HG03064 (cell line): ENCODE results near the gene SPAG16.

ENCODE experiments used
- ATAC-seq: cut with Tn5 transposase; IDR thresholded peaks from one replicate; pipeline ENCODE4 v1.9.1; 2021; ENCODE audit warnings: low read depth; ENCODE audit not compliant: unreplicated experiment

Gene SPAG16

DNA sequence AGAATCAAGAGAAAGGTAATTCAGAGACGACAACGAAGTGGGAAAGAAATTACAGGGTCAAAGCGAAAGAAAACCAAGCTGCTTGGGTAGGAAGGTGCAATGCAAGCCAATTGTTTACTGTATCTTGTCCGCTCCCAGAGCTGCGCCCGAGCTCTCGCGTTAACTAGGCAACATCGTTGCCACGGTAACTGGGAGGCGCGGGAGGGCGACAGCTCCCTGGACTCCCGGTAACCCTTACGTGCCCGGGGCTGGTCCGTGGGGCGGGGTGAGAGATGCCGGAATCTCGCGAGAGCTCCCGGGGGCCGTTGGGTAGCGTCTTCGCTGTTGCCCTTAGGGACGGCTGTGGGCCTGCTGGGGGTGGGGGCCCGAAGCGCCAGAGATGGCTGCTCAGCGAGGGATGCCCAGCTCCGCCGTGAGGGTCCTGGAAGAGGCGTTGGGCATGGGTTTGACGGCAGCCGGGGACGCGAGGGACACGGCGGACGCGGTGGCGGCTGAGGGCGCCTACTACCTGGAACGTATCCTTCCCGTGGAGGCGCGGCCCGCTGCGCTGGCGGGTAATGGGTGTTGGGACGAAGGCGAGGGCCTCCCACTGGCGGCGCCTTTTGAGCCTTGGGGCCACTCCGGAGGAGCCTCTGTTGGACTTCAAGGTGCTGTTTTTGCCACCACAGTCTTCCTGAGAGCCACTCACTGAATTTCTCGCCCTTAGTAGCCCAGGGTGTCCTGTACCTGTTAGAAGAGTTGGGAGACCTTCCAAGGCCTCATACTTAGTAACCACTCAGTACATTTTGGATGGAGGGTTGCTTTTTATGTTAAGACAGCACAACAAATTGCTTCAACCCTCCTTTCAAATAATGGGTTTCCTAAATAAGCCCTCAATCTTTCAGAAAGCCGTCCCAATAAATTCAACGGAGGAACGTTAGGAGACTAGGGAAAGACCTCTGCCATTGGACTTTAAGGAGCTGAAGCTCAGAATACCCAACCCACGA is at the start of gene SPAG16:
Gene SPAG16 (plus strand): TSS at position 360 of the 986 bp plus-strand sequence.
- peak; percentile 99 for ATAC-seq

DNA sequence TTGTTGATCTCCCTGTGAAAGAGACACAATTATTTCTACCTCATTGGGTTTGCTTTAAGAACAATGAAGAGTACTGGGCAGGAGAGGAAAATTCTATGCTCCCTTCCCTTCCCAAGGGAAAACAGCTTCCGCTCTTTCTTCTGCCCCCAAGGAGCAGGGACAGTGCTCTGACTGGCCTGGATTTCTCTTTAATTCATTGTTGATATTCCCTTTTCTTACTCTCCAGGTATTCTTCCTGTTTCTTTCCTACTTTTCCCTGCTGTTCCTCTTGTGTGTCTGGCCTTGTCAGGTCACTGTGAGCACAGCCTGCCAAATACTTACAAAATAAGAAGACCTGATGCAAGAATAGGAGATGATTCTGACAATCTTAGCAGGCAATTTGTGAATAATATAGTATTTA is 49.6 kb upstream of the SPAG16 start:
- no peak for ATAC-seq

DNA sequence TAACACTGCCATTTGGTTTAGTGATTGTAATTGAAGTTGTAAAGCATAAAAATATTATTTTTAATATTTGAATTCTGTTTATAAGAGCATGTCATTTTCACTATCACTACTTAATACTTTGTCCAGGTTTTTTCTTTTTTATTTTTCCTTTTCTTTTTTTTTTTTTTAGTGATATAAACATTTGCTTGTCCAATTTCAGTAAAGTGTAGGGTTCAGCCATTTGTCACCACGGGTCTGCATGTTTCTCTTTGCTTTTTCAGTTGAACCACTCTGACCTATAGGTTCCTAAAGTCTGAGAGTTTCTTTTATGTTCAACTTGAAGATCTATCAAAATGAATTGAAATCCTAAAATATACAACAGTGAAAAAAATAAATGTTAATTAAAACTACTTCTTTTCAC is 48.5 kb upstream of the SPAG16 start:
- ATAC-seq, result no peak

DNA sequence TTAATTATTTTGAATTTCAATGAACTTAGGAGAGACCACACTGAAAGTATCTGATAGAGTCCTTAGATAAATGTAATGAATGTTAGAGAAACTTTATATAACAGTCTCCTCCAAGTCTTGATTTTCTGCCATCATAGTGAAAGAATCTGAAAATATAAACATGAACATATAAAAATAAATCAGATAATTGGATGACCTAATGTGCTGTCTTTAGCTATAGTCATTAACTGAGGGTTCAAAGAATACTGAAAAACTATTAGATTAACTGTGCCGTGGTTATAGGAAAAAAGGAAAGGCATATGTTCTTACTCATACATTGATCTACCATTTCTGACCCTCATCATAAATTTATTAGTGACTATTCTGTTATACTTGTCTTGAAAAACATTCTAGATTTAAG is 47.0 kb upstream of the SPAG16 start:
- ATAC-seq, result no peak

DNA sequence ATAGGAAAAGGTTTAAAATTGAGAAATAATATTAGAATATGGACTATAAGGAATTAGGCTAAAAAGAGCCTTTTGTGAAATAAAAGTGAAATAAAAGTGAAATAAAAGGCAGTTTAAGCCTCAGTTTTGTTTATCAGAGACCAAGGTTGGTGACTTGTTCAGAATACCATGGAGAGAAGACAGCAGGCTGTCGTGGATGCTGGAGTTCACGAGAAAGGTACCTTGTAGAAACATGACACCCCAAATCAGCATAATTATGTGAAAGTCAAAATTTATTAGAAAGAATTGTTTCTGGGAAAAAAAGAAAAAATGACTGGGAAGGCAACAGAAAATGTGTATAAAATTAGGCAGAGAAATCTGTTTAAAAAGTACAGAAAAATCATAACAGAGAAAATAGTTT is 46.5 kb upstream of the SPAG16 start:
- no peak for ATAC-seq

DNA sequence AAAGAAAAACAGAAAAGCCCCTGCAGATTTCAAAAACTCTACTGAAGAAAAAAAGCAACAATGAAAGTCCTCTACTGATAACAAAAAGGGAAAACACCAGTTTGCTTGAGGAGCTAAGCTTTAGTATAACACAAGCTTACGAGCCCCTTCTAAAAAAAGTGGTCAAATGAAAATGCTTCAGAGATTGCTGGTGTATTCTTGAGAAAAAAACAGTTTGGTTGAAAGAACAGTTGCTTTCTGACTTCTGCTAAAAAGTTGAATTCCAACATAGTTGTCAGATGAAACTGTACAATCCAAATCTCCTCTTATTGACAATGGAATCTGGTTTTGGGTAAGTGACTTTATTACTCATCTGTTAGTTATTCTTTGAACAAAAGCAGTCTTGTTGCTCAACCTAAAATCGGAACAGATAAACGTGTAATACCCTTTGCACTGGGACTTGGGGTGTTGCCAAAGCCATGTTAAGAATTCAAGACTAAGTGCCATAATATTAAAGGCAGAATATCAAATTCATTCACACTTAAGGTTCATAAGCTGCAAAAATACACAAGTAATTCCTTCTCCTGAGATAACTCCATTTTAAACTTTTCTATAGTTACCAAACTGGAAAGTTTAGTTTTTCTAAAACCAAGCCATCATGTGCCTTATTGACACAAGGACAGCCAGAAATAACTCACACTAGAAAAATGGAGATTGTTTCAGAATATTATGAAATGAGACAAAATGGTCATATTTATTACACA is 45.3 kb upstream of the SPAG16 start:
- peak; percentile 42 for ATAC-seq

DNA sequence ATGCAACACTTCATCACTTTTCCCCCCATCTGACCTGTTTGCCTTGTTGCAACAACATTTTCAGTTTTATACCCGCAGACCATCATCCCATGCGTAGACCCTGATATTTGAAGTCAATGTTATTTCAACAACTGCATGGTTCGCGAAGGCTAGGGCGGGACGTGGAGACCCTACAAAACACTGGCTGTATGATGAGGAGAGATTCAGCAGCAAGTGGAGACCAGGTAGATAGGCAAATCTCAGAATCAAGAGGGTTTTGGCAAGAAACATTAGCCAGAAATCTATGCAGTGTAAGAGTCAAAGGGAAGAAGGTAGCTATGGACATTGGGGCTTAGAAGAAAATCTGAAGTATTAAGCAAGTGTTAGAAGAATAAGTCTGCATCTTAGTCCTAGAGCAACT is 42.4 kb upstream of the SPAG16 start:
- no peak for ATAC-seq

DNA sequence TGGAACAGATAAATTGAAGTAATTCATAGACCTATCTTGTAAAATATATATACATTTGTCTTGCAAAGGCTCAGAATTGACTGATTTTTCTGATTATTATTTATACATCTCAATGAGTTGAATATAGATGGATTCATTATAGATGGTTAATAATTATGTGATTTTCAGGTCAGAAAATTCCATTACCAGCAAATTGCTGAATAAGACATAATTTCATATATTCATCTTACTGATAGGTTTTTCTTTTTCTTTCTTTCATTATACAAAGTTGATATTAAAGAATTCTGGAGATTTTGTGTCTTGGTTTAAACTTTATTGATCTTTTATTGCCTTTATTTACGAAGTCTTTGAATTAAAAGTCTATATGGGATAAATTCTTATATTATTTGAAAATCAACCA is 41.6 kb upstream of the SPAG16 start:
- ATAC-seq, result no peak

DNA sequence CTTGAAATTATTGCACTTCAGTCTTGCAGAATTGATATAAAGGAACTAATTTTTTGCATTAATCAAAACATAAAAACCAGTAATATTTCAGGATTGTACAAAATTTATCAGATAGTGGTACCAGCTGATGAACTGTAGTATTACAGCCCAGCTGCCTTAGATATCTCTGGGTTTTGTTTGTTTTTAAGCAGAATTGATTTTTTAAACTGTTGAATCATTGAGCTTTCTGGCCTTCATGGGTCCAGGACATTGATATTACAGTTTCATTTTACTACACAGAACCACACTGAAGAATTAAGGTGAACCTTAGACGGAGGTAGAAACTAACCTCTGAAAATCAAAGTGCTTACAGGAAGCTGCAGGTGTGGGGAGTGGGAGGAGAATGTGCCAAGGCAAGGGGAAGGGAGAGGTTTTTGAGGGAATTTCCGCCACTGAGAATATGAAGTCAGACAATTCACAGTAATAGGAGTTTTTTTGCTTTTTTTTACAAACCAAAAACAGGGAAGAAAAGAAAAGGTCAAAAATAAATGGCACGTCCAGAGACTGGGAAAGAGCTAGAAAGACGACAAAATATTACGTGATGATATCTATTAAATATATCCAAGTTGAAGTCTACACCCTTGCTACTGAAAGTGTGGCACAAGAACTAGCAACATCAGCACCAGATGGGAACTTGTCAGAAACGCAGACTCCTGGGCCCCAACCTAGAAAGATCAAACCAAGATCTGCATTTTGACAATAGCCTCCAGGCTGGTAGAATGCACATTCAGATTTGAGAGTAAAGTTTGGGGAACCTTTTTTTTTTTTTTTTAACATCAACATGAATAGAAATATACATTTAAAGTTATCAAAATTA is 40.8 kb upstream of the SPAG16 start:
- ATAC-seq, result peak; percentile 30

DNA sequence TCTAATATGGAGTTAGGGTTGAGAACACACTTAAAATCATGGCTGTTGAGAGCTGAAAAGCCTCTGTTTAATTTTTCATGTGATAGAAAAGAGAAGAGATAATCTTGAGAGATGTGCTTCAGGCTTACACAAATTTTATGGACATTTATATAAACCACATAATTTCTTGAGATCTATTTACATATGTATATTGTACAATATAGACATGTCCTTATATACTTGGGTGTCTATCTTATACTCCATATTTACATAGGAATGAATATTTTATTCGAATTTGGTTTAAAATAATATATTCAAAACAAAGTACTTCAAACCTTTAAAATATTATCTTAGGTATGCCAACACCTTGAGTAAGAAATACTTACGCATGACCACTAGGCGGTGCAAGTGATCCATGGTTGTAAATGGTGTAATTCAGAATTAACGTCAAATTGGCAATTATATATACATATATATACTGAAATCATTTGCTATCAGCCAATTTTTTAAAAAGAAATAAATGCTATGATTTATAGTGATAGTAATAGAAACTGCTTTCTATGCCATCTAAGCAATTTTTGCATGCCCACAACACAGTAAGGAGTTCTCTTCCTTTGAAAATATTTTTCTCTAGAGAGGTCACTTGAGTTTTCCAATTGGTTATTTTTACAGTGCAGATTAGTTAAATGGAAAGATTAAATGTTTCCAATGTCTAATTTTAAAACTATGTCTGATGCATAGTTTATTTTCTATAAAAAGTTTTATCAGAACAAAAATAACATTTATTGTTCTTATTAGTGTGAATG is 37.6 kb upstream of the SPAG16 start:
- no peak for ATAC-seq

DNA sequence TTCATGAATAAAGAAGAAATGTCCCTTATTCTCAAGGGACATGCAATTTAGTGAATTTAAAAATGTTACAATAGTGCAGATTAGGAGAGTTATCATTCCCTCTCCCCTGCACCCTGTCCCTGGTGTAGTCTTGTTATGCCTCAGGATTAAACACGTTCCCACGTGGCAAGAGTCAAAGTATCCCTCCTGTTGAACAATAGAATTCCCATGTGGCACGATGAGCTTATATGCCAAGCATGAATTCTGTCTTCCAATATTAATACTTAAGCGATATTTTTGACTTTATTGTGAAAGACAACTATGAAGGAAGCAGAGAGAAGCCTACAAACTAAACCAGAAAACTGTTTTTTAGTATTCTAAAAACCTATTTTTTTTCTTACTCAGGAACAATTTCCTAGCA is 36.7 kb upstream of the SPAG16 start:
- ATAC-seq, result no peak

DNA sequence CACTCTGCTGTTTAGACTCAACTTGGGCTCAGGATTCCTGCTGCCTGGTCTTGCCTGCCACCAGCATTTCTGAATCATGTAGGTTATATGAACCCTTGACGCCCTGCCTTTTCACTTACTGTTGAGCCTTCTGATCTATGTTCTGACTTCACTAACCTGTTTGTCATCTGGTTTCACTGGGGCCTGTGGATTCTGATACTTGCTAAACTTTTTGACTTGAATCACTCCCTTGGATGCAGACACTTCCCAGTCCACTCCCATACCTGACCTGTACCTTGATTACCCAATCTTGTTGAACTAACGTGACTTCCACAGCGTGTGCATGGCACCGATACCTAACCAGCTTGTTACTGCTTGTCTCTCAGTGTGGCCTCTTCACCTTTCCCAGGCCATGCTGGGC is 35.6 kb upstream of the SPAG16 start:
- ATAC-seq, result no peak

DNA sequence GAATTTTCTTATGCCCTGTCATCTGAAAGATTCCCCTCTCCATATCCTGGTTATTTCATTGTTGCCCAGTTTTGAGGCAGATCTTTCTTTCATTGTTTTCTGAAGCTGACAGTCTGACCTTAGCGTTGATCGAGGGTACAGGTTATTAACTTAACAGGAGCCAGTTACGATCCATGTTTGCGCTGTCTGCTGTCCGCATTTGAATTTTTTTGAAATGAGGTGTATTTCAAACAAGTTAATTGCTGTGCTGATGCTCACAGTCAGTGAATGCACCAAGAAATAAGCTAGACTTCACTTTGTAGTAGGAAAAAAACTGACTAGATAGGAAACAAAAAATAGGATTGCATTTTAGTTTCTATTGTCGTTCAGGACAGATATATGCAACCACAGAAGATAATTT is 34.8 kb upstream of the SPAG16 start:
- ATAC-seq, result no peak

DNA sequence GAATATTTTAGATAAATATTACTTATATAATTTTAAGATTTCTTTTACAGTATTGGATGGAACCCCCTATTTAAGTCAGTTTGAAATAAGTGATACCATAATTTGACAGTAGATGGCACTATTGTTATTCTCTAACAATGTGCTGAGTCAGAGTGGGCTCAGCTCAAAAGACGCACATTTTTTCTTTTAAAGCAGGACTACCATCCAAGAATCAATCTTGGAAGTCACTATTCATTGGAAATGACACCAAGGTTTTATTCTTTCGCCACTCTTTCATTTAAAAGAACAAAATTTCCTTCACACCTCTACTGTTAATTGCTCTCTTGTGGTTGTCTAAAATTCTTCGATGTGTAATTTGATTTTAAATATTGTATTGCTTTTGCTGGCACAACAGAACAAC is 32.6 kb upstream of the SPAG16 start:
- ATAC-seq, result peak; percentile 68

DNA sequence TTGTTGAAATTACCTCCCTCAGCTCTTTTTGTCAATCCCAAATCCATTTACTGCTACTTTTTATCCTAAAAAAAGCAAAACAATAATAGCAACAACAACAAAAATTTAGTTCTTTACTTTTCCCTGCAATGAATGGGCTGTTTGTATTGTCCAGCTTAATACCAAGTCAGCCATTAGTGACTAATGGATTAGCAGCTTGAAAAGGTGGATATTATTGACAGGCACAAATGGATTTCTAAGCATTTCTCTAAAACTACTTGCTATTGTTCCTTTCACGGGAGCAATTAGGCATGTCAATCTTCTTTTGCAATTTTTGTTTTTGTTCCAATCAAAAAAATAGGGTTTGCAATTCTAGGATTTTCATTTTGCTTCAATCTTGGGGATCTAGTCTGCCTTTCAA is 32.1 kb upstream of the SPAG16 start:
- no peak for ATAC-seq

DNA sequence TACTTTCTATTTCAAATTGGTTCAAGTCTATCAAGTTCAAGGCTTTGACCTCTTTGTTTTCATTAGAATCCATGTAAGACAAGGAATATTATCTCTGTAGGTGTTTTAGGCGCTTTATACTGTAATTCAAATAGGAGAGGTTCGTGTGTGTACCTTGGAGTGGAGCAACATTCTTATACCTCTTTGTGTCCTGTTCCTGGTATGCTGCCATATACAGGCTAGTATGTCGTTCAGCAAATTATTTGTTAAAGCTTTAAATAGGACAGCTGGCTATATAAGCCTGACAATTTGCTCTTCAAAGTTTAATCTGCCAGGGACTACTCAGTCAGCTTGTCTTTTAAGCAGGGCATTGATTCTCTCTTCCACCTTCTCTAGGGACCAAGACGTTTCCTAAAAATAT is 31.1 kb upstream of the SPAG16 start:
- no peak for ATAC-seq

DNA sequence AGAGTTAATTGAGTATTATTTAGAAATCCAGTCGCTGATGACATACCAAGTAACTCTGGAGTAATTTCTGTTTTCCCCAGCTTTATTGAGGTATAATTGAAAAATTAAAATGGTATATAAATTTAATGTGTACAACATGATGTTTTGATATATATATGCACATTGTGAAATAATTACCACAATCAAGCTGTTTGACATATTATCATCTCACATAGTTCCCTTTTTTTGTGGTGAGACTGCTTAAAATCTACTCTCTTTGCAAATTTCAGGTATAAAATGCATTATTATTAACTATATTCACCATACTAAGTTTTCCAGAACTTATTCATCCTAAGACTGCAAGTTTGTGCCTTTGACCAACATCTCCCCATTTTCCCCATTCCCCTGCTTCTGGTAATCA is 25.0 kb upstream of the SPAG16 start:
- no peak for ATAC-seq

DNA sequence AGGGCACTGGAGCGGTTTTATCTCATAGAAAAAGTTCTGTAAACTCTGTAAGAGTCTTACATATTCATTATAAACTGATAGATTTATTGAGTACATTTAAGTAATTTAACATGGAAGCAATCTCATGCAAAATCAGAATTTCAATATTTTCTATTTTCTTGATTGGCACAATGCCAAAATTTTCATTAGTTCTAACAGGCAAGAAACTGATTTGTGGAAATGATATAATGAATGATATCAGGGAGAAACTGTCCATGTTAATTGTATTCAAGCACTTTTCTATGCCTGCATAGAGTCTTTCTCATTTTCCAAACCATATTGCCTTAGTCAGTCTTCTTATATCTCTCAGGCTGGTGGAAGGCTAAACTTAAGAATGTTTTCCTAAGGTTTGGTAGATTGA is 23.0 kb upstream of the SPAG16 start:
- ATAC-seq, result no peak

DNA sequence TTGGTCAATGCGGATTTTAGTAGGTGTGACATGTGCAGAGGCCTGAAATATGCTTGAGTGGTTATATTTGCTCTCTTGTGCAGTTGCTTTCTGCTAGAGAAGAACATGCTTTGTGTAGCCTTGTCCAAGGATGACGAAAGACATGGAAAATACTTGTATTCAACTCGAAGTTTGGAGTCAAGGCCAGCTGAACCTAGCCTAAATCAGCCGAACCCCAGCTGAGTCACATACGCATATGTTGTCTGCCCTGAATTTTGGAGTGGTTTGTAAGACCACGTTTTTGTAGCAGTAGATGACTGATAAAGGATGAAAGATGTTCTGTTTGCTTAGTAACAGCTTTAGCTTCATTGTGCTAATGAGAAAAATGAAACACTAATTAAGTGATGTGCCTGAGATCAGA is 22.5 kb upstream of the SPAG16 start:
- ATAC-seq, result no peak

DNA sequence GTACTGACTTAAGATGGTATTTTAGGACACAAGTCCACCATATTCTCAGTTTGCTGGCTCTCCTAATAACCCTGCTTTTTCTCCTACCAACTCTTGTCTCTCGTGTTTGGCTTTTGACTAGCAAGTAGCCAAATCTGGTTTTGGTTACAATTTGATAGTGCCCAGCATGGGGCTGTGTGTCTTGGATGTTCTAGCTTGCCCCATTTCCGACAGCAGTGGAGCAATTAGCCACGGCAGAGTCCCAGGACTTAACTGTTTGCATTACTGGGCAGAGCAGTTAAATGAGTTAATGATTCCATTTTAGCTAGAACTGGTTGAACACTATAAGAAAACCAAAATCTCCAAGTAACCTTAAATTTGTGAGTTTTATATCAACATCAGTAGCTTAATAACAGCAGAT is 18.6 kb upstream of the SPAG16 start:
- no peak for ATAC-seq
